Activated T-cell treated with anti-CD3 and anti-CD28 coated beads, Interleukin-2, amount 50 U/mL, for 1 hour (primary cell): ENCODE results near the gene NUDT19.
"Not testable (repeated sequence)": the region's sequence is repeated elsewhere in the genome, so short reads cannot be mapped to it uniquely, and the experiment has no call there.

Experiments
- DNase-seq: peaks from one replicate; pipeline ENCODE4 v3.0.0-alpha.2; 2020

Gene NUDT19

DNA sequence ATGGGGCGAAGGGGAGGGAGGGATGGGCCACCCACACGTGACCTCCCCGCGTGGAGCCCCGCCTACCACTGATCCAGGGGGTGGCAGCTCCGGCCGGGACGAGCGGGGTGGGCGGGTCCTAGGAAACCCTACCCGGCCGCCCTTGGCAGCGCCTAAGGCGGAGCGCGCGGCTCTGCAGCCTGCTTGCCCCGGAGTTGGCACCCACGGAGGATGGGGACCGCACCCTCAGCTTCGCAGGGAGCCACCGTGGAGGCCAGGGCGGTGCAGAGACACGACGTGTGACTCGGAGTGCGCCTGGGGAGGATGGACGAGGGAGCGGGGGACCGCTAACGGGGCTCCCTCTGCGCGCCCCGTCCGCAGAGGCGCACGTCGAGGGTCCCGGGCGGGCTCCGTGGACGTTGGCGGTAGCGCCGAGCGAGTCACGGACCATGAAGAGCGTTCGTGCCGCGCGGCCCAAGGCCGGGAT lies 15.9 kb upstream of the NUDT19 start, which contains the start of gene RGS9BP:
RGS9BP (plus strand) TSS at position 129 of the 466 bp plus-strand sequence. CDS start 416 bp downstream, outside the sequence.
- peak; percentile 68 for DNase-seq

- peak; percentile 60 for DNase-seq
Observed at GRCh38 chr19:32676186-32676894, 15.3 kb upstream of the NUDT19 start.

DNA sequence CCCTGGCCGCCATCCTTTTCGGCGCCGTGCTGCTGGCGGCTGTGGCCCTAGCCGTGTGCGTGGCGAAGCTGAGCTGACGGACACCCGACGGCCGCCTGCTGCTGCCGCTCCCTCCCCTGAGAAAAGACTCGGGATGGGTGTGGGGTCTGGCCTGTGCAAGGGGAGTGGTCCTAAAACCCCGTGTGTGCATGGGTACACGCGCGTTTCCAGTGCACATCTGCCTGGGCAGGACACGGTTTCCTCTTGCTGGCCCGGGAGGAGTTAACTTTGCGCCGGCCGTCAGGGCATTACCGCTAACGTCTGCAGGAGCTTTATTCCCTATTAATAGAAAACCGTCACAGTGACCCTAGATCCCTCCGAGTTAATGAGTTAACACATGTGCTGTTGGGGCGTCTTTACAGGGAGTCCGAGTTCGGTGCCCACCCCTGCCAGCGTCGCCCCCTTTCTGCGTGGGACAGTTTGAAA lies 14.7 kb upstream of the NUDT19 start:
- DNase-seq, result no peak

- DNase-seq, result no peak
Observed at GRCh38 chr19:32677657-32678056, 14.0 kb upstream of the NUDT19 start.

- no peak for DNase-seq
Observed at GRCh38 chr19:32680986-32681385, 10.6 kb upstream of the NUDT19 start.

DNA sequence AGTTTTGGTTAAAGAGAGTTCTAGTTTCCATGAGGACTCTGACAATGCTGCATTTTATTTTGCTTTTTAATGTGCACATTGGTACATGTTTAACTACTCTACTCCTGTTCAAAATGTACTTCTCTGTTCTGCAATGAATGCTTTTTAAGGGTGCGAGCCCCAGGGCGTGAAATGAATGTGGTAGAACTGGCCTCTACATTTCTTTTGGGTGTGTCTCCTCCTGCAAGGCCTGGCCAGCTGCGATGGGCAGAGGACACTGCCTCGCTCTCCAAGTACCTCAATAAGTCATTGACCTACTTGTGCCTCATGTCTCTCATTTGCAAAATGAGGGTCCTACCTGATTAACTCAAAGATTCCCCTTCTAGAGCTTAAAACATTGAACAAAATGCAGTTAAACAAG lies 9.3 kb upstream of the NUDT19 start:
- no peak for DNase-seq

GRCh38 chr19:32686847-32687475 lies 4.7 kb upstream of the NUDT19 start:
- DNase-seq, result no peak

- DNase-seq, result no peak
Observed at GRCh38 chr19:32687681-32688080, 3.9 kb upstream of the NUDT19 start.

- DNase-seq, result no peak
Observed at GRCh38 chr19:32688311-32688710, 3.3 kb upstream of the NUDT19 start.

DNA sequence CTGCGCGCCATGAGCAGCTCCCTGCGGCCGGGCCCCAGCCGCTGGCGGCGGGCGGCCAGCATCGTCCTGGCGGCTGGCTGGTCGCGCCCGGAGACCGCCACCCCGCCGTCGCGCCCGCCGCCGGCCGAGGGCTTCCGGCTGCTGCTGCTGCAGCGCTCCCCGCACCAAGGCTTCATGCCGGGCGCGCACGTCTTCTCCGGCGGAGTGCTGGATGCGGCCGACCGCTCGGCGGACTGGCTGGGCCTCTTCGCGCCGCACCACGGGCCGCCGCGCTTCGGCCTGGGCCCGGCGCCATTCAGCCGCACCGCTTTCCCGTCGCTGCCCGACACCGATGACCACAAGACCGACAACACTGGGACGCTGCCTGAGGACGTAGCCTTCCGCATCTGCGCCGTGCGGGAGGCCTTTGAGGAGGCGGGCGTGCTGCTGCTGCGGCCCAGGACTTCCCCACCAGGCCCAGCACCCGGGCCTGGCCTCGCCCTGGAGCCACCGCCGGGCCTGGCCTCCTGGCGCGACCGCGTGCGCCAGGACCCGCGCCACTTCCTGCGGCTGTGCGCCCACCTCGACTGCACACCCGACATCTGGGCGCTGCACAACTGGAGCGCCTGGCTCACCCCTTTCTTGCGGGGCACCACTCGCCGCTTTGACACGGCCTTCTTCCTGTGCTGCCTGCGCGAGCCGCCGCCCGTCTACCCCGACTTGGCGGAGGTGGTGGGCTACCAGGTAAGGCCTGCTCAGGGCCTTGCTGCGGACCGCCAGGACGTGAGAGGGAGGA lies 518 bp downstream of the NUDT19 start:
- DNase-seq, result peak; percentile 58

- DNase-seq, result no peak
Observed at GRCh38 chr19:32692727-32693061, 1.1 kb downstream of the NUDT19 start.

DNA sequence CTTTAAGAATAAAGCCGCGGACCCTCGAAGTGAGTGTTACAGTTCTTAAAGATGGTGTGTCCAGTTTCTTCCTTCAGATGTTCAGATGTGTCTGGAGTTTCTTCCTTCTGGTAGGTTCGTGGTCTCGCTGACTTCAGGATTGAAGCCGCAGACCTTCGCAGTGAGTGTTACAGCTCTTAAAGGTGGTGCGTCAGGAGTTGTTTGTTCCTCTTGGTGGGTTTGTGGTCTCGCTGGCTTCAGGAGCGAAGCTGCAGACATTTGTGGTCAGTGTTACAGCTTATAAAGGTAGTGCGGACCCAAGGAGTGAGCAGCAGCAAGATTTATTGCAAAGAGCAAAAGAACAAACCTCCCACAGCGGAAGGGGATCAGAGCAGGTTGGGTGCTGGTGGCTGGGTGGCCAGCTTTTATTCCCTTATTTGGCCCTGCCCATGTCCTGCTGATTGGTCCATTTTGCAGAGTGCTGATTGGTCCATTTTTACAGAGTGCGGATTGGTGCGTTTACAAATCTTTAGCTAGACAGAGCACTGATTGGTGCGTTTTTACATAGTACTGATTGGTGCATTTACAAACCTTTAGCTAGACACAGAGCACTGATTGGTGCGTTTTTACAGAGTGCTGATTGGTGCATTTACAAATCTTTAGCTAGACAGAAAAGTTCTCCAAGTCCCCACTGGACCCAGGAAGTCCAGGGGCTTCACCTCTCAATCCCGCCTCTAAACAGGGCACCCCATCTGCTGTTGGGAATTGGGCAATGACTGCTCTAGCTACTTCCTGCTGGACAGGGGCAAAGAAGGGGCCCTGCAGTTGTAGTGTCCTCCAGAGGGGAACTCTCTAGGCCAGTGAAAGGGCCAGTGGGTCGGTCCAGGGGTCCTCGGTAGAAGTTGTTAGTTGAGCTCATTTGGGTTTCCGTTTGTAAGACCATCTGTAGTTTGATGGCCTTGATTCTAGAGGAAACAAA lies 1.8 kb downstream of the NUDT19 start:
- DNase-seq, result peak; percentile 44

- not testable (repeated sequence) for DNase-seq
Observed at GRCh38 chr19:32694316-32694715, 2.7 kb downstream of the NUDT19 start.

- DNase-seq, result not testable (repeated sequence)
Observed at GRCh38 chr19:32694851-32695250, 3.2 kb downstream of the NUDT19 start.

DNA sequence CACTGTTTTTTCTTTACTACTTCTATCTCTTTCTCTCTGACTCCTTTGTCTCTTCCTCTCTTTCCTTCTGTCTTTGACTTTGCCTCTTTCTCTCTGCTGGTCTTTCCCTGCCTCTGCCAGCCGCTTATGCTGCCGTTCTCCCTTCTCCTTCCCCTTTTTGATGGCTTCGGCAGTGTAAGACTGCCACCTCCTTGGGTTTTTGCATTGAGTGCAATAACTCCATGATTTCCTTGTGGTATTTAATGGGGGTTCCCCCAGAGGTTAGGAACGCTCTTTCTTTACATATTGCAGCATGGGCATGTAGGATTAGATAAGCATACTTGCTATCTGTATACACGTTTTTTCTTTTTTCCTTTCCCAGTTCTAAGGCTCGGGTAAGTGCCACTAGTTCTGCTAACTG lies 3.9 kb downstream of the NUDT19 start:
- DNase-seq, result not testable (repeated sequence)

DNA sequence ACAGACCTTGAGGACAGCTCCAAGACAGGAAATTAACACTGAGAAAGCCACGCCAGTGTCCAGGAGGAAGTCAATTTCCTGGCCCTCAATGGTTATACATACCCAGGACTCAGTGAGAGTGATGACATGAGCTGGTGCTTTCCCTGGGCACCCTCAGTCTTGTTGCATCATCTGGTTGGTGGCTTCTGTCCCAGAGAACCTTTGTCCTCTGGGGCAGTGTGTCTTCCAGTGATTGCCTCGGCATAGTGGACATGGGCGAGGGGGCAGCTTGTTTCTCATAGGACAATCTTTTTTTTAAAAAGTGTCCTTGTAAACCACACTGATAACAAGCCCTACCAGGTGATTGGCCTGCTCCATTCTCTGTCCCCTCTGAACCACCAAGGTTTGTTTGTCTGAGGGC lies 5.2 kb downstream of the NUDT19 start:
- DNase-seq, result not testable (repeated sequence)

- DNase-seq, result not testable (repeated sequence)
Observed at GRCh38 chr19:32700129-32700528, 8.5 kb downstream of the NUDT19 start.

DNA sequence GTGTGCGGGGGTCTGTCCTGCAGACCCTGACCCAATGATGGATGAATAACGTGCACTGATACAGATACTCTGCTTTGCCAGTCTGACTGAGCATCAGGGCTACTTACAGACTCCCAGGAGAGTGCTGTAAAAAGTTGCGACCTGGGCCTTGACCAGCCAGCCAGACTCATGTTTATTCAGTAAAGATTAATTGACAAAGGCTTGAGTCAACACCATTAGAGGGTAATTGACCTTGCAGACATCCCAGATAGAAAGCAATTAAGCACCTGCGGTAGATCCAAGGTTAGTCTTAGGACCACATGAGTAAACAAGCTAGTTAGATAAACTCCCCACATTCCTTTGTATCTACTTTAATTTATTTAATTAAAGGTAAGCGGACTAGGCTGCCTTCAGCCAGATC lies 10.4 kb downstream of the NUDT19 start:
- no peak for DNase-seq

- DNase-seq, result not testable (repeated sequence)
Observed at GRCh38 chr19:32704006-32704405, 12.4 kb downstream of the NUDT19 start.

GRCh38 chr19:32708457-32708856 lies 16.8 kb downstream of the NUDT19 start:
- DNase-seq, result no peak

GRCh38 chr19:32709032-32709431 lies 17.4 kb downstream of the NUDT19 start:
- DNase-seq, result no peak

DNA sequence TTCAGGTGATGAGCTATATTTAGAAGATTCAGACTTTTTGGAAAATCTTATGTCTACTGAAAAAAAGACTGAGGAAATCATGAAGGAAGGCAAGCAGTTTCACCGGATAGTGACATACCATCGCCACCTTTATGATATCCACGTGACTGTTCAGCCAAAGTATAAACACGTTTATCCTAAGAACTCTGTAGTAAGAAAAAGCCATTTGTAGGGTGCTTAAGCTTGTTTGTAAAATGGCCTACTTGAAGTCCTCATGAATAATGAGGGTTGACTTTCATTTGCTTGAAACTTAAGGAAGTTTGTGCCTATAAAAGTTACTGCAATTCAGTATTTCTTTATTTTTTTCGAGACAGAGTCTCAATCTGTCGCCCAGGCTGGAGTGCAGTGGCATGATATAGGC lies 20.1 kb downstream of the NUDT19 start:
- DNase-seq, result no peak
